T-helper 17 cell (primary cell): ENCODE results near the gene SH2D6. TPM values are rescaled to one million over a fixed set of nuclear protein-coding genes. Genes with fewer than 3 reads are reported as not detected.

Experiments
- ATAC-seq: fragments of 150-1000 bp; cut with Tn5 transposase; 2 replicates; pipeline ENCODE4 v1.10.0; 2021; ENCODE audit warnings: mild to moderate bottlenecking, moderate library complexity
- DNase-seq, 3 donors: peaks; one replicate each; pipeline versions ENCODE4 v3.0.0 to v3.0.0-alpha.2; 2020 to 2021
- H3K9me3 ChIP-seq: one replicate; pipeline ENCODE4 v1.7.0; 2013; ENCODE audit warnings: low read length, mild to moderate bottlenecking; ENCODE audit not compliant: control insufficient read depth, poor library complexity, severe bottlenecking
- H3K27ac Mint-ChIP-seq: one replicate; pipeline ENCODE4 v1.8.0; 2022; ENCODE audit warnings: mild to moderate bottlenecking, moderate library complexity, mixed read lengths
- H3K27me3 Mint-ChIP-seq: one replicate; pipeline ENCODE4 v1.8.0; 2022; ENCODE audit warnings: mixed read lengths
- H3K36me3 Mint-ChIP-seq: one replicate; pipeline ENCODE4 v1.8.0; 2022; ENCODE audit warnings: low read depth, mixed read lengths
- H3K4me1 Mint-ChIP-seq: one replicate; pipeline ENCODE4 v1.8.0; 2022; ENCODE audit warnings: mild to moderate bottlenecking, mixed read lengths
- H3K4me3 Mint-ChIP-seq: one replicate; pipeline ENCODE4 v1.8.0; 2022; ENCODE audit warnings: mild to moderate bottlenecking, moderate library complexity, mixed read lengths
- total RNA-seq, 4 donors: library from RNA in 2 of 4; stranded (reverse) in 2 of 4; gene quantifications; one replicate each; pipeline ENCODE4 v1.2.3 and lab custom pipeline; 2022 to 2026

SH2D6 gene
- total RNA-seq, 2 donors from 2014 or later, result 0.26 to 0.40 TPM

DNA sequence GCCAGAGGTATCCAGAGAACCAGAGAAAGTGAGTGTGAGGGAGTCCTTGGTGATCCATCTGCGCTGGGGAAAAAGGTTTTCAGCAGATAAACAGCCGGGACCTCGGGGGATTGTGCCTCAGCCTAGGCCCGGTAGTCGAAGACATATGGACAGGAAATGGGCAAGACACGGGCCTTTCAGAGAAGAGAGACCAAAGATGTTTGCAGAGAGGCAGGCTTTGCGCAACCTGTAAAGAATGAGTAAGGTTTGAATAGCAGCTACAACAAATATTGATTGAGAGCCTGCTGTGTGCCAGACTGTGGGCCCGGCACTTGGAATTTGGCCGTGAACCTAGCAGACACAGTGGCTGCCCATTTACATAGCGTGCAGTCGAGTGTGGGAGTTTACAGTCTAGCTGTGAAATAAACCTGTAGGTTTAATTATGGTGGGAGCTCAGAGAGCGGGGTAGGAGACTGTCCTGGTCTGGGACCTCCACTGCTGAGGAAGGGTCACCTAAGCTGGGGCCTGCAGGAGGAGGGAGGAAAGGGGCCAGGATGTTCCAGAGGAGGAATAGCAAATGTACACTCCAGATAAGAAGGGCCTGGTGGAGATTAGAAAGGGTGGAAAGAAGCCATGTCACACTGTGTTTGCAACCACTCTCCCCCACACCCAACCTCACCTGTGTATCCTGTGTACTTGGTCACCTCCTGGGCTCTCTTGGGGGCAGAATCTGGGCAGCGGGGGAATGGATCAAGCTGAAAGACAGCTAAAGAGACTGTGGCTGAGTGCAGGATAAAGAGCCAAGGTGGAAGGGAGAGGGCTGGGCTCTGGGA lies 3.0 kb downstream of the SH2D6 start:
- ATAC-seq, result no peak
- Mint-ChIP-seq H3K27me3 (no peaks in the 10 kb centered on the region), H3K4me1 (peaks cover 20% of the 10 kb centered on the region), H3K36me3 (no peaks in the 10 kb centered on the region), H3K4me3 (no peak overlapping the region), H3K27ac (peak overlapping the region; percentile 92)
- no peaks in the 10 kb centered on the region for H3K9me3 ChIP-seq
- no peak for DNase-seq

DNA sequence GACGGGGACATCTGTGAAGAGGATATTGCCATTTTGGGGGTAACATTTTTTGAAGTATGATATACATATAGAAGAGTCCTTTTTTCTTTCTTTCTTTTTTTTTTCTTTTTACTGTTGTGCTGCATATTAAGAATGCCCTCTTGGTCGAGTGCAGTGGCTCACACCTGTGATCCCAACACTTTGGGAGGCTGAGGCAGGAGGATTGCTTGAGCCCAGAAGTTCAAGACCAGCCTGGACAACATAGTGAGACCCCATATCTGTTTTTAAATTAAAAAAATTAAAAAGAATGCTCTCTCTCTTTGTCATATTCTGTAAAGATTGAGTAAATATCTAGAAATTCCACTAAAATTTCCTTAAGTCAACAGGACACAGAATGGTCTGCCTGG lies 3.6 kb downstream of the SH2D6 start:
- Mint-ChIP-seq H3K4me1 (peaks cover 20% of the 10 kb centered on the region), H3K36me3 (no peaks in the 10 kb centered on the region), H3K27me3 (no peaks in the 10 kb centered on the region), H3K4me3 (no peak overlapping the region), H3K27ac (peak overlapping the region; percentile 27)
- ATAC-seq, result no peak
- no peak for DNase-seq
- no peaks in the 10 kb centered on the region for H3K9me3 ChIP-seq

GRCh38 chr2:85423525-85423924 lies 5.0 kb downstream of the SH2D6 start:
- ATAC-seq (no peak), DNase-seq (no peak)
- H3K4me1 Mint-ChIP-seq, result peaks cover 20% of the 10 kb centered on the region
- no peaks in the 10 kb centered on the region for H3K9me3 ChIP-seq
- H3K27me3 Mint-ChIP-seq, result no peaks in the 10 kb centered on the region
- H3K36me3 Mint-ChIP-seq, result no peaks in the 10 kb centered on the region
- H3K27ac Mint-ChIP-seq, result no peak overlapping the region
- no peak overlapping the region for H3K4me3 Mint-ChIP-seq

DNA sequence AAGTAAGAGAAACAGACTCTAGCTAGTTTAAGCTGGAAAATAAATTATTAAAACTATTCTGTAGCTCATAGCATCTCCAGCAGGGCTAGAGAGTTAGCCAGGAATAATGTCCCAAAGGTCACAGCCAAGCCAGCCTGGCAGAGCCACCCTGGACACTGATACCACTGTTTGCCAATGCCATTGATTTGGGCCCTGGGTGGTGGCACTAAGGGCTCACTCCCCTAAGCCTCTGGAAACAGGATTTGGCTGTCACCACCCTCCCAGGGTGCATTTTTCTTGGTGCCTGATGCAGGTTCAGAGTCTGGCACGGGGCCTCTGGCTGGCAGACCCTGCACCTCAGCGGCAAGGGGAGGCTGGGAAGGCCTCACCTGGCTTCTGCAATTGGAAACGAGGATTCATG lies 7.1 kb downstream of the SH2D6 start:
- no peaks in the 10 kb centered on the region for H3K36me3 Mint-ChIP-seq
- no peak for DNase-seq
- no peak overlapping the region for H3K27ac Mint-ChIP-seq
- peaks cover 12% of the 10 kb centered on the region for H3K4me1 Mint-ChIP-seq
- no peaks in the 10 kb centered on the region for H3K27me3 Mint-ChIP-seq
- H3K4me3 Mint-ChIP-seq, result no peak overlapping the region
- H3K9me3 ChIP-seq, result no peaks in the 10 kb centered on the region
- ATAC-seq, result no peak

DNA sequence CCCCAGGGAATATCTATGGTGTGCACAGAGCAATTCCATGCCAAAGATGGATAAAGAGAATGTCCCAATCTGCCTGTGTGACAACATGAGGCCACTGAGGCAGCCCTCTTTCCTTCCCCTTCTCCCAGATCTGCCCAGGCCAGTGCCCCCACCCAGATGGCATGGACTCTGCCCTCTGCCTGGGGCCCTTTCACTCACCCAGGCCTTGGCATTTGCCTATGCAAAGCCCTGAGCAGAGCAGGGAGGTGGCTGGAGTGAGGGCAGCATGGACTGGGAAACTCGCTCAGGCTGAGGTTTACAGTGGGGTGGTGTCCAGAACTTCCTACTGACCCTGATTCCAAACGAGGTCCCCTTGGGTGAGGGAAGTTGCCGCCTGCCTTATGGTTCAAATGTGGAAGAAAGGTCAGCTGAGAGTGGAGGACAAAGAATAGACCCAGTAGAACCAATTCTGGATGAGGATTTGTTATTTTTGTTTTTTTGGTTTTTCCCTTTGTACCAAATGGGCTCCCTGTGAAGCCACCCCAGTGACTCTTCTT lies 8.9 kb downstream of the SH2D6 start:
- DNase-seq, result no peak
- H3K9me3 ChIP-seq, result no peaks in the 10 kb centered on the region
- Mint-ChIP-seq H3K27me3 (no peaks in the 10 kb centered on the region), H3K4me3 (no peak overlapping the region), H3K36me3 (no peaks in the 10 kb centered on the region), H3K4me1 (peaks cover 6% of the 10 kb centered on the region), H3K27ac (no peak overlapping the region)
- ATAC-seq, result no peak

DNA sequence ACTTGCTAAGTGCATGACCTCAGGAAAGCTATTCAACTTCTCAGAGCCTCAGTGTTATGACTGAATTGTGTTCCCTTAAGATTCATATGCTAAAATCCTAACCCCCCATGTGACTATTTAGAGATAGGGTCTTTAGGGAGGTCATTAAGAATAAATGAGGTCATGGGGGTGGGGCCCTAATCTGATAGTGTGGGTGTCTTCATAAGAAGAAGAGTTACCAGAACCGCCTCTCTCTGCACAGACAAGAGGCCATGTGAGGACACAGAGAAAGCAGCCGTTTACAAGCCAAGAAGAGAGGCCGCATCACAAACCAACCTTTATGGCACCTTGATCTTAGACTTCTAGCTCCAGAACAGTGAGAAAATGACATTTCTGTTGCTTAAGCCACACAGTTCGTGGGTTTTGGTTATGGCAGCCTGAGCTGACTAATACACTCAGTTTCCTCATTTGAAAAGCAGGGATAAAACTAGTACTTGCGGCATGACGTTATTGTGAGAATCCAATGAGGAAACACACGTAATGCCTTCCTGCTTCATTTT lies 9.9 kb downstream of the SH2D6 start:
- ATAC-seq, result no peak
- Mint-ChIP-seq H3K27me3 (no peaks in the 10 kb centered on the region), H3K4me3 (no peak overlapping the region), H3K27ac (no peak overlapping the region), H3K4me1 (peaks cover 6% of the 10 kb centered on the region), H3K36me3 (no peaks in the 10 kb centered on the region)
- no peaks in the 10 kb centered on the region for H3K9me3 ChIP-seq
- no peak for DNase-seq

DNA sequence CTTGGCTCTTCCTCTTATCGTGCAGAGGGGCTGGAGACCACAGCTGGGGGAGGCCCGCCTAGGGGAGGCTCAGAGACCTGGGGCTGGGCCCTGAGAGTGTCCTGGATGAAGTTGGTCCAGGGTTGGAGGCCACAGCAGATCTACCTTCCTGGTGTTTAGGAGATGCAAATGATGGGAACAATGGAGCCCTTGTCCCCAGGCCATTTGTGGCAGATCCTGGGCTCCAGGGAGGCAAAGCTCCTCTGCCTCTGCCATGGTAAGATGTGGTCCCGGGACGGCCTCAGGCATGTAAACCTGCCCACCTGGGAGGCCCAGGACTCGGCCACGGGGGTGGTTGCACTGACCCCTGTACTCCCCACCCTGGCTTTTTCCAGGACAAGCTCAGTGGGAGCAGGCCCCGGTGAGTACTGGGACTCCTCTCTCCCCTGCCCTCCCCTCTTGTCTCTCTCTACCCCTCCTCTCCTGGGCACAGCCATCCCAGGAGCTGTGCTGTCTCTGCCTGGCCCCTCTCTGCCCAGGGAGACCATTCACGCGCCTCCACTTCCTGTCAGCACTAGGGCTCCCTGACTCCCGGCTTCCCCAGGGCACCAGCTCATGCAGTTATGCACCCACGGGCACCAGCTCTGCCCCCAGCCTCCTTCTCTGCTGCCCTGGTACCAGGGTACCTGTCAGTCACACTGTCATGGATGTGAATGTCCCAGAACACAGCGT lies 10.9 kb downstream of the SH2D6 start:
- H3K9me3 ChIP-seq, result no peaks in the 10 kb centered on the region
- no peak overlapping the region for H3K4me3 Mint-ChIP-seq
- peak overlapping the region; percentile 29 for H3K27ac Mint-ChIP-seq
- DNase-seq, result no peak
- ATAC-seq, result no peak
- H3K36me3 Mint-ChIP-seq, result no peaks in the 10 kb centered on the region
- no peaks in the 10 kb centered on the region for H3K27me3 Mint-ChIP-seq
- H3K4me1 Mint-ChIP-seq, result peaks cover 4% of the 10 kb centered on the region

DNA sequence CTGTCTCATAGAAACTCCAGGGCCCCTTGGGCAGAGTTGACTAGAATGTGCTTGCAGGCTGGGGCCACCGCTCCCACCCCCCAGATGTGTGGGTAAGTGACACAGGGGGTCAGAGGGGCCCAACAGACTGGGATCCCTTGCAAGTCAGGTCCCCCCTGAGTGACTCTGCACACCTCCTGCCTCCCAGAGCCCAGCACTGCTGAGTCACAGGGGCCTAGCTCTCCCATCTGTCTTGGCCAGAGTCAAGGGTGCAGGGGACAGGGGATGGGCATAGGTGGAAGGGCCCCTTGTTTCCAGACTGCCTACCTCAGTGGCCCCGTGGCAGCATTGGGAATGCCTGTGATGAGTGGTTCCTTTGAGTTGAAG lies 11.4 kb downstream of the SH2D6 start:
- no peaks in the 10 kb centered on the region for H3K36me3 Mint-ChIP-seq
- H3K4me1 Mint-ChIP-seq, result peaks cover 4% of the 10 kb centered on the region
- H3K27ac Mint-ChIP-seq, result no peak overlapping the region
- no peaks in the 10 kb centered on the region for H3K27me3 Mint-ChIP-seq
- ATAC-seq, result no peak
- no peaks in the 10 kb centered on the region for H3K9me3 ChIP-seq
- no peak for DNase-seq
- H3K4me3 Mint-ChIP-seq, result no peak overlapping the region

DNA sequence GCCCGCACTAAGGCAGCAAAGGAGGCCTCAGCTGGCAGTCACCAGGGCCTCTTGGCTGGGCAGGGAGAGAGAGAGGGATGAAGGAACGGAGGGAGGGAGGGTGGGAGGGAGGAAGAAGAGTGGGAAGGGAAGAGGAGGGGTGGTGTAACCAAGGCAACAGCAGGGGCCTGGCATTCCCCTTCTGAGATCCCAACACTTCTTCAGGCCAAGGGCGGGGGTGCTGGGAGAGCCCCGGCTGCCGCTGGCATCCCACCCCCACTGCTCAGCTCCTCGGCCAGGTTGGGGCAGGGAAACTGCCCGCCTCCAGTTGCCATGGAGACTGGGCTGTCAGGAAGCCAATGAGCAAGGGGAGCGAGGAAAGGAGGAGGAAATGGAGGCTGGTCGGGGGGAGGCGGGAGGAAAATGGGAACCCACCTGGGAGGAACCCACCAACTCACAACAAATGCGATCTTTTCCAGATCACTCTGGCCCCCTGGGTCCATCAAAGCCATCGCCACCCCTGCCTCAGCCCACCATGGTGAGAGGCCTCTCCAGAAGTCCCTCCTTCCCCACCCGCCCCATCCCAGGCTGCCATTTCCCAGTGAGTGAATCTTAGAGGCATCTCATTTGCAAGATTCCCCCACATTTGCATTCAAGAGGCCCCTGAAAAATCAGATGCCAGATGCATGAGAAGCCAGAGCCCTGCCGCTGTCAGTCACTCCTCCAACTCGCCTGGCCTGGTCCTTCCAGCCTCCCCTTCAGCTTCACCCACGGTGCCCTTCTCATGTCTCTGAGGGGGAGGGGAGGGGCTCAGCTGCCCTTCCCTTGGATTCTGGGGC lies 12.4 kb downstream of the SH2D6 start:
- Mint-ChIP-seq H3K36me3 (no peaks in the 10 kb centered on the region), H3K4me1 (peaks cover 4% of the 10 kb centered on the region), H3K27me3 (no peaks in the 10 kb centered on the region), H3K27ac (no peak overlapping the region), H3K4me3 (no peak overlapping the region)
- no peaks in the 10 kb centered on the region for H3K9me3 ChIP-seq
- DNase-seq, result no peak
- no peak for ATAC-seq

DNA sequence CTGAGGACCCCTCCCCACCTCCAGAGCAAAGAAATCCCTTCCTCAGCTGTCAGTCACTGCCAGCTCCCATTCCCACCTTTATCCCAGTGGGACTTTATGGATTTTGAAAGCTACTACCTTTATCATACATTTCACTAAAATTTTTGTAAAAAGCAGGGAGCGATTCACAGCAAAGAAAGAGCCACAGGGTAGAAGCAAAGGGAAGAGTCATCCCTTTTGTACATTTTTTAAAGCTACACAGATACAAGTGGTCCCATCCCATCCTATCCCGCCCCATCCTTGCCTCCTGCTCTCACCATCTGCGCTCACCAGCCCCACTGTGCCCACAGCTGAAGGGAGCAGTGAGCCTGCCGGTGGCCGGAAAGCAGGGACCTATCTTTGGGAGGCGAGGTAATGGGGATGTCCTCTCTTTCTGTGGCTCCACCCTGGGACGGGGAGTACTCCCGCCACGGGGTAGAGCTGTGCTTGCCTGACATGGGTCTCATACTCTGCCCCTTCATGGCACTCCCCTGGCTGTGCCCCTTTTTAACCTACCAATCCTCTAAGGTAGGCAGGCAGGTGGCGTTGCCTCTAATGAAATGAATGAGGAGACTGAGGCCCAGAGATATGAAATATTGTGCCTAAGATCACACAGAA lies 13.2 kb downstream of the SH2D6 start:
- Mint-ChIP-seq H3K4me3 (no peak overlapping the region), H3K27me3 (no peaks in the 10 kb centered on the region), H3K4me1 (peaks cover 5% of the 10 kb centered on the region), H3K36me3 (no peaks in the 10 kb centered on the region), H3K27ac (no peak overlapping the region)
- ATAC-seq, result no peak
- H3K9me3 ChIP-seq, result no peaks in the 10 kb centered on the region
- no peak for DNase-seq

DNA sequence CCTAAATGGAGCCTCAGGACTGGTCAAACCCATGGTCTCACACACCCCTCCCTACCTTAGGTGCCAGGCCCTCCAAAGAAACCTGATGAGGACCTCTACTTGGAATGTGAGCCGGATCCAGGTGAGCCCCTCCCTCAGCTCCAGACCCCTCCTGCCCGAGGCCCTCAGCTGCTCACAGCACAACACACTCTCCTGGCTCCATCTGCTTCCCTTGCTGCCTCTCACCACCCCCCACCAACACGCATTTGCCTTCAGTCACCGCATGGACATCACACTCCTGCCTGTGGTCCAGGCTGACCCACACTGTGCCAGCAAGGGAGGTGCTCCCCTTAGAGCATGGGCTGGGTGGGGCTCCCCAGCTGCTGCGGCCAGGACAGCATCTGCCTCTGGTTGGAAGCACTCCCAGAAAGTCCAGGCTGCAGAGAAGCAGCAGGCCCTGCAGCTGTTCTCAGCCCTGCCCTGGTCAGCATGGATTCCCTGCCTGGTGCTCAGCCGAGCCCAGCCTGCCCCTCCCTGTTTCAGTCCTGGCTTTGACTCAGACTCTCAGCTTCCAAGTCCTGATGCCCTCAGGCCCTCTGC lies 15.1 kb downstream of the SH2D6 start:
- DNase-seq (no peak), ATAC-seq (no peak)
- Mint-ChIP-seq H3K4me3 (no peak overlapping the region), H3K4me1 (peaks cover 17% of the 10 kb centered on the region), H3K27ac (no peak overlapping the region), H3K27me3 (no peaks in the 10 kb centered on the region), H3K36me3 (no peaks in the 10 kb centered on the region)
- no peaks in the 10 kb centered on the region for H3K9me3 ChIP-seq

DNA sequence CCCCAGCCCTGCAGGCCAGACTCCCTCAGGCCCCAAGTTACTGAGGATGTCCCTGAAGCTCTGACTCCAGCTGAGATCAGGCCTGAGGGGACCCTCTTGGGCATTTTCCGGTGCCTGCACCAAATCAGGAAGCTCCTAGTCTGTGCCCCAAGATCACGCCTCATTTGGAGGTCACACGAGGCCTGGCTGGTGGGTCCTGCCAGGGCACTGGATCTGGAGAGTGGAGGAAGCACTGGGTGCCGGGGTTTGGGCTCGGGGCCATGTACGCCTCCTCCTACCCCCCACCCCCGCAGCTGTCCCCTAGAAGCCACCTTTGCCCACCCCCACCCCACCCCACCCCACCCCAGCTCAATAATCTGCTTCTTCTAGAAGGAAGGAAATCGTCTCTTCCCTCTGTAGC lies 16.2 kb downstream of the SH2D6 start:
- ATAC-seq (no peak), DNase-seq (no peak)
- H3K27ac Mint-ChIP-seq, result no peak overlapping the region
- no peak overlapping the region for H3K4me3 Mint-ChIP-seq
- H3K36me3 Mint-ChIP-seq, result no peaks in the 10 kb centered on the region
- no peaks in the 10 kb centered on the region for H3K27me3 Mint-ChIP-seq
- H3K9me3 ChIP-seq, result no peaks in the 10 kb centered on the region
- peaks cover 14% of the 10 kb centered on the region for H3K4me1 Mint-ChIP-seq
